Progenitor cell of endocrine pancreas (in vitro differentiated cells): ENCODE measurements around the gene WDR81. TPM values are rescaled to one million over a fixed set of nuclear protein-coding genes. Genes with fewer than 3 reads are reported as not detected.

Experiments used
- DNase-seq: peaks from one replicate; pipeline ENCODE4 v3.0.0; 2021; ENCODE audit warnings: low spot score; ENCODE audit not compliant: unreplicated experiment
- H3K27ac Mint-ChIP-seq: 2 replicates; pipeline ENCODE4 v1.8.0; 2021; ENCODE audit warnings: mild to moderate bottlenecking, moderate library complexity, mixed read lengths
- H3K27me3 Mint-ChIP-seq: 2 replicates; pipeline ENCODE4 v1.8.0; 2021; ENCODE audit warnings: mixed read lengths
- H3K36me3 Mint-ChIP-seq: 2 replicates; pipeline ENCODE4 v1.8.0; 2022; ENCODE audit warnings: mixed read lengths; ENCODE audit not compliant: insufficient read depth
- H3K4me1 Mint-ChIP-seq: 2 replicates; pipeline ENCODE4 v1.8.0; 2021; ENCODE audit warnings: low read depth, mixed read lengths
- H3K4me3 Mint-ChIP-seq: 2 replicates; pipeline ENCODE4 v1.8.0; 2021; ENCODE audit warnings: low read depth, mild to moderate bottlenecking, moderate library complexity, mixed read lengths
- H3K9me3 Mint-ChIP-seq: 2 replicates; pipeline ENCODE4 v1.8.0; 2021; ENCODE audit warnings: low read depth, mixed read lengths
- total RNA-seq: library from RNA; stranded (reverse); gene quantifications from 2 replicates; pipeline ENCODE4 v1.2.1, GENCODE V29; 2021
- TF ChIP-seq, protein P1 (sequence below): fragments of 200-600 bp; sonication (generic); IDR thresholded peaks from one replicate; pipeline ENCODE4 v1.5.0; 2021; ENCODE audit warnings: antibody characterized with exemption, mild to moderate bottlenecking; ENCODE audit not compliant: unreplicated experiment

The WDR81 gene
- total RNA-seq, 1 donor from 2014 or later, result 22.1 TPM

DNA sequence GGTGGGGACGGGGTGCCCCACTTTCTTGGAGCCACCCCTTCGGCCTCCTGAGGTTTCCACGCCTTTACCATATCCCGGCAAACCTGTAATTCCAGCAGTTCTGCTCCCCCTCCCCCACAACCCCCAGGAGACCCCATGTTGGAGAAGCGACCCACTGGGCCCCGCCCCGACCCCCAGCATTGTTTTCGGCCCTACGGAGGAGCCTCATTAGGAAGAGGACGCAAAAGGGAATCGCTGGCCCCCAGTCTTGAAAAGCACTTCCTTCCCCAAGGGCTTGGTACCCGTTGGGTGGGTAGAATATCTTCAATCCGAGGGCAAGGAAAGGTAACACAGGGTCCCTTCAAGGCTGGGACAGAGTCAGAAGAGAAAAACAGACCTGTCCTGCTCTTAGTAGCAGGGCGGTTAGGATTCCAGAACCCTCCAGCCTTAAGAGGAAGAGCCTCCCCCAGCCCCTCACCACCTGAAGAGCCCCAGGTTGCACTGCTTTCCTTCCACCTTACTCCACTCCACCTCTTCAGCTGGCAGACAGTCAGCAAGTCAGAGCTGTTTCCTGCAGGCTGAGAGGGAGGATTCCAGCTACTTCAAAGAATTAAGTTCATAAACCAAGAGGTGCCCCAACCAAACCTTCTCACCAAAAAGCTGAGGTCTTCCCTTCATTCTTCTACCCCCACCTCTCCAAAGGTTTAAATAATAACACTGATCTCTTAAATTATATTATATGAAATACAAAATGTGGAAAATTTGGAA is 13.5 kb upstream of the WDR81 start:
- TF ChIP-seq, protein P1, sequence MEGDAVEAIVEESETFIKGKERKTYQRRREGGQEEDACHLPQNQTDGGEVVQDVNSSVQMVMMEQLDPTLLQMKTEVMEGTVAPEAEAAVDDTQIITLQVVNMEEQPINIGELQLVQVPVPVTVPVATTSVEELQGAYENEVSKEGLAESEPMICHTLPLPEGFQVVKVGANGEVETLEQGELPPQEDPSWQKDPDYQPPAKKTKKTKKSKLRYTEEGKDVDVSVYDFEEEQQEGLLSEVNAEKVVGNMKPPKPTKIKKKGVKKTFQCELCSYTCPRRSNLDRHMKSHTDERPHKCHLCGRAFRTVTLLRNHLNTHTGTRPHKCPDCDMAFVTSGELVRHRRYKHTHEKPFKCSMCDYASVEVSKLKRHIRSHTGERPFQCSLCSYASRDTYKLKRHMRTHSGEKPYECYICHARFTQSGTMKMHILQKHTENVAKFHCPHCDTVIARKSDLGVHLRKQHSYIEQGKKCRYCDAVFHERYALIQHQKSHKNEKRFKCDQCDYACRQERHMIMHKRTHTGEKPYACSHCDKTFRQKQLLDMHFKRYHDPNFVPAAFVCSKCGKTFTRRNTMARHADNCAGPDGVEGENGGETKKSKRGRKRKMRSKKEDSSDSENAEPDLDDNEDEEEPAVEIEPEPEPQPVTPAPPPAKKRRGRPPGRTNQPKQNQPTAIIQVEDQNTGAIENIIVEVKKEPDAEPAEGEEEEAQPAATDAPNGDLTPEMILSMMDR, result no peak
- no peak for DNase-seq
- Mint-ChIP-seq H3K4me1 (peaks cover 18% of the 10 kb centered on the region), H3K36me3 (peaks cover 6% of the 10 kb centered on the region), H3K27ac (peak overlapping the region; percentile 67), H3K9me3 (no peaks in the 10 kb centered on the region), H3K27me3 (peaks cover 4% of the 10 kb centered on the region), H3K4me3 (peak overlapping the region; percentile 72)

DNA sequence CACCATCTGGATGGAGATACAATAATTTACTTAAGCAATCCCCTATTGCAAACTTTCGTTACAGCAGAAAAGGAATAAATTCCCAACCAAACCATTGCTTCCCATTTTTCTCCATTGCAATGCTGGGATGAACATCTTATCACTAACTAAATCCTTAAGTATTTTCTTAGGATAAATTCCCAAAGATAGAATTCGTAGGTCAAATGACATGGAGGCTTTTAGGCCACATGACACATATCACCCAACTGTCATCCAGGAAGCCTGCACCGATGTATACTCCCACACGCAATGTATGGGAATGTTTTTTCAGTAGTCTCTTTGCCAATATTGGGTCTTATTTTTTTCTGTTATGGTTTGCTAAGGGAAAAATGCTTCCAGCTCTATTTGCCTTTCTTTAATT is 12.7 kb upstream of the WDR81 start:
- TF ChIP-seq, protein P1, result no peak
- H3K27ac Mint-ChIP-seq, result no peak overlapping the region
- H3K4me1 Mint-ChIP-seq, result peaks cover 18% of the 10 kb centered on the region
- H3K36me3 Mint-ChIP-seq, result peaks cover 6% of the 10 kb centered on the region
- DNase-seq, result no peak
- peak overlapping the region; percentile 9 for H3K4me3 Mint-ChIP-seq
- H3K9me3 Mint-ChIP-seq, result no peaks in the 10 kb centered on the region
- peaks cover 4% of the 10 kb centered on the region for H3K27me3 Mint-ChIP-seq

DNA sequence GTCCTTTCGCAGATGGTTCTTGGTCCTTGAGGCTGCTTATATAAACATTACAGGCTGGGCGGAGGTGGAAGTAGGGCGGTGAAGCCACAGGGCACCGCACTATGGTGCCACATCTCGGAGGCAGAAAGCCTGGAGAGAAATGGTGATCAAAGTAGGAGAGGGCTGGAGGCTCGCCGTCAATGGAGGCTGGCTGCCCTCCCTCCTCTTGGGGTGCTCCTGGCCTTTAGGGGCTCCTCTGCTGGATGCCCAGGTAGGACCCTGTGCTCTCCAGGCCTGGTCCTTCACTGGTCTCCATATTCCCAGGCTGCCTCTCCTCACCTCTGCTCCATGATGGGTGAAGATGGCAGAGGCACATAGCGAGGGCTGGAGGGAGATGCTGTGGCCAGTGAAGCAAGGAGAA is 12.2 kb upstream of the WDR81 start:
- peaks cover 4% of the 10 kb centered on the region for H3K27me3 Mint-ChIP-seq
- H3K9me3 Mint-ChIP-seq, result no peaks in the 10 kb centered on the region
- DNase-seq, result no peak
- peaks cover 18% of the 10 kb centered on the region for H3K4me1 Mint-ChIP-seq
- H3K27ac Mint-ChIP-seq, result no peak overlapping the region
- TF ChIP-seq, protein P1, result no peak
- peaks cover 6% of the 10 kb centered on the region for H3K36me3 Mint-ChIP-seq
- H3K4me3 Mint-ChIP-seq, result no peak overlapping the region

DNA sequence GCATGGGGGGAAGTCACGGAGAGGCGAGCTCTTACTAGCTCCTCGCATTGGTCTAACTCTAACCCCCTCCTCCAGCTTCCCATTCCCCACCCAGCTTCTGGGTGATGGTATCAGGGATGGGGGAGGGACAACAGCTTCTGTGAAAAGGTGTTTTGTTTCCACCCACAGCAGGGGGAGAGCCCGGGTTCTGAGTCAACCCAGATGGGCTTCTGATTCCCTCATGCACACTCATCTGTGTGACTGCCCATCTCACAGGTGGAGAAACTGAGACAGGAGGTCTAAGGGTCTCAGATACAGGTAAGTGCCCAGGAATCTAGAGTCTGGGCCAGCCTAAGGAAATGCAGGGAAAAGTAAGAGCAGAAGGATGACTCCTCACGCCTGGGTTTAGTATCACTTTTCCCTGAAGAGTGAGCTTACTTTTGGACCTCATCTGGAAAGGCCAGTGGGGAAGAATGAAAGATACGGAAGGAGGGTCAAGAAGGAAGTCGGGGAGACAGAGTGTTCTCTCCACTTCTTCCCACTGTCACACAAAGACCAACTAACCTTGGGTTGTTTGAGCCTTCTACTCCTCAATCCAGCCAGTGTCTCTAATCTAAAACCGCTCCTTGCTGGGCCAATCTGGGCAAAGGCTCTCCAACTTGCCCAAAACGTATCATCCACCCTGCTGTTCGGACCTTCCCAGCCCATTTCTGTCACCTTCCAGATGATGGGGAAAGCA is 11.2 kb upstream of the WDR81 start:
- Mint-ChIP-seq H3K36me3 (peaks cover 6% of the 10 kb centered on the region), H3K27ac (peak overlapping the region; percentile 96), H3K4me3 (peak overlapping the region; percentile 93), H3K9me3 (no peaks in the 10 kb centered on the region), H3K4me1 (peaks cover 26% of the 10 kb centered on the region), H3K27me3 (peaks cover 4% of the 10 kb centered on the region)
- no peak for DNase-seq
- TF ChIP-seq, protein P1, result no peak

DNA sequence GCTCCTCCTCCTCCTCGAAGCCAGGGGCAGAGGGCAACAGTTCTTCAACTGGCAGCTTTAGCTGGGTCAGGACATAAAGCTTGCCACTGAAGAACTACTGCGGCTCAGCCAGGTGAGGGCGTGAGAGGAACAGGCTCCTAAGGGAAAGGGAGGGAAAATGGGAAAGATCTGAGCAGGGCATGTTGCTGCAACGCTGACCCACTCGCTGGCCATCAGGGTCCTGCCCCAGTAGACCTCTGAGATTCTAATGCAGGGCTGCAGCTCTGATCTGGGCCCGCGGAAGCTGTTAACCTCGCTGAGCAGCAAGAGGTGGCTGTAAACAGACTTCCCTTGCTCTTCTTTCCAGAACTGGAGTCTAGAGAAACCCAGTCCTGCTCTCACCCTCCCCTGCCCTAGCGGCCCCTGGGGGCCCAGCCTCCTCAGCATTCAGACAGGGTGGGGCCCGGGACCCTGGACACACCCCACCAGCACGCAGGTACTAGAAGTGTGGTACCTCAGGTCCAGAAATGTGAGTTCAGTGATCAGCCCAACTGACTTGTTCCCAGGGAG is 10.6 kb upstream of the WDR81 start:
- Mint-ChIP-seq H3K36me3 (peaks cover 6% of the 10 kb centered on the region), H3K4me3 (peak overlapping the region; percentile 93), H3K27ac (peak overlapping the region; percentile 96), H3K27me3 (peaks cover 4% of the 10 kb centered on the region), H3K4me1 (peaks cover 27% of the 10 kb centered on the region), H3K9me3 (no peaks in the 10 kb centered on the region)
- TF ChIP-seq, protein P1, result peak; percentile 69
- DNase-seq, result peak; percentile 41
